Retinal pigment epithelial cell (primary cell): Measurements from ENCODE around the gene LMF2.
A peak's percentile ranks its signal among the peaks of the same experiment; 100 is the strongest.

ENCODE experiments used
- DNase-seq: peaks from one replicate; pipeline ENCODE4 v3.0.0-alpha.2; 2010; ENCODE audit warnings: low read depth
- H3K4me3 ChIP-seq: 2 replicates; pipeline ENCODE4 v1.5.1; 2011; ENCODE audit warnings: mild to moderate bottlenecking, low read length, control low read depth, moderate library complexity
- CTCF ChIP-seq: conservative IDR thresholded peaks from 2 replicates; pipeline ENCODE4 v1.5.1; 2011; ENCODE audit warnings: low read depth, low read length, control low read depth, inconsistent platforms

LMF2 gene

GRCh38 chr22:50498322-50498890 lies 9.1 kb downstream of the LMF2 start:
- peak; percentile 71 for TF ChIP-seq CTCF
- DNase-seq, result no peak
- H3K4me3 ChIP-seq, result no peak overlapping the region

- H3K4me3 ChIP-seq, result no peak overlapping the region
- TF ChIP-seq CTCF, result no peak
- DNase-seq, result no peak
These were observed 10.4 kb downstream of the LMF2 start for GRCh38 chr22:50497093-50497492.

GRCh38 chr22:50490531-50491308 lies 16.8 kb downstream of the LMF2 start:
- no peak for DNase-seq
- no peak for TF ChIP-seq CTCF
- H3K4me3 ChIP-seq, result no peak overlapping the region

GRCh38 chr22:50489363-50490243 lies 17.9 kb downstream of the LMF2 start:
- TF ChIP-seq CTCF, result no peak

GRCh38 chr22:50488886-50489285 lies 18.6 kb downstream of the LMF2 start:
- H3K4me3 ChIP-seq, result no peak overlapping the region
- TF ChIP-seq CTCF, result no peak
- no peak for DNase-seq

More at GRCh38 chr22:50489363-50490243, 17.9 kb downstream of the LMF2 start:
- DNase-seq, result no peak
- H3K4me3 ChIP-seq, result no peak overlapping the region

- no peak for DNase-seq
- no peak overlapping the region for H3K4me3 ChIP-seq
- no peak for TF ChIP-seq CTCF
These were observed 19.4 kb downstream of the LMF2 start for GRCh38 chr22:50488006-50488677.
